GM18519 (cell line): ENCODE measurements around the gene RNASE11.
"Not testable (repeated sequence)": the region's sequence is repeated elsewhere in the genome, so short reads cannot be mapped to it uniquely, and the experiment has no call there.

ENCODE experiments used
- ATAC-seq: cut with Tn5 transposase; IDR thresholded peaks from one replicate; pipeline ENCODE4 v1.9.1; 2021; ENCODE audit warnings: mild to moderate bottlenecking, moderate library complexity; ENCODE audit not compliant: unreplicated experiment, low FRiP score

Gene RNASE11

GRCh38 chr14:20587489-20588154 lies at the start of gene RNASE11:
Gene RNASE11 (minus strand): TSS chr14:20588001.
- ATAC-seq, result no peak

- ATAC-seq, result peak; percentile 51
These were observed 45.3 kb upstream of the RNASE11 start for GRCh38 chr14:20632831-20633691.

- no peak for ATAC-seq
These were observed 44.6 kb upstream of the RNASE11 start for GRCh38 chr14:20632448-20632830.

- ATAC-seq, result no peak
These were observed 44.1 kb upstream of the RNASE11 start for GRCh38 chr14:20631880-20632389.

- no peak for ATAC-seq
These were observed 43.5 kb upstream of the RNASE11 start for GRCh38 chr14:20631023-20631879.

GRCh38 chr14:20630340-20631022 lies 42.7 kb upstream of the RNASE11 start:
- ATAC-seq, result no peak

GRCh38 chr14:20628063-20628854 lies 40.5 kb upstream of the RNASE11 start:
- no peak for ATAC-seq

GRCh38 chr14:20627346-20628027 lies 39.7 kb upstream of the RNASE11 start:
- no peak for ATAC-seq

GRCh38 chr14:20626274-20626673 lies 38.5 kb upstream of the RNASE11 start:
- no peak for ATAC-seq

- ATAC-seq, result no peak
These were observed 36.8 kb upstream of the RNASE11 start for GRCh38 chr14:20624495-20625070.

- no peak for ATAC-seq
These were observed 36.0 kb upstream of the RNASE11 start for GRCh38 chr14:20623798-20624197.

- no peak for ATAC-seq
These were observed 35.1 kb upstream of the RNASE11 start for GRCh38 chr14:20622816-20623291.

GRCh38 chr14:20620798-20621478 lies 33.1 kb upstream of the RNASE11 start:
- no peak for ATAC-seq

GRCh38 chr14:20619688-20620087 lies 31.9 kb upstream of the RNASE11 start:
- ATAC-seq, result not testable (repeated sequence)

GRCh38 chr14:20618271-20618749 lies 30.5 kb upstream of the RNASE11 start:
- no peak for ATAC-seq

- no peak for ATAC-seq
These were observed 29.6 kb upstream of the RNASE11 start for GRCh38 chr14:20617138-20618003.

- no peak for ATAC-seq
These were observed 28.2 kb upstream of the RNASE11 start for GRCh38 chr14:20615996-20616395.
